ENCODE results near the gene VTI1A.

GRCh38 chr10:112832959-112833358 lies 385.9 kb downstream of the VTI1A start:
- TF ChIP-seq CTCF (IDR thresholded peaks at IDR 0.05; ENCODE audit: control extremely low read depth in 1 of 3, insufficient read depth in 1 of 3, low read depth in 1 of 3, low read length in 3 of 3) (no peak), CEBPB (IDR thresholded peaks at IDR 0.05; ENCODE audit: low read depth, low read length) (no peak), POLR2A (IDR thresholded peaks at IDR 0.05; ENCODE audit: control extremely low read depth in 1 of 2, low read depth in 2 of 2, low read length in 2 of 2) (no peak), RAD21 (IDR thresholded peaks at IDR 0.05 in 1 of 2, conservative IDR thresholded peaks at IDR 0.05 in 1 of 2; ENCODE audit: low read depth in 2 of 2, low read length in 2 of 2) (no peak), EZH2 (IDR thresholded peaks at IDR 0.05; ENCODE audit: low read depth, low read length, severe bottlenecking) (no peak), CHD2 (IDR thresholded peaks at IDR 0.05; ENCODE audit: low read length) (no peak), MAX (IDR thresholded peaks at IDR 0.05) (0 out of 2 replicates have a peak, but pooled peaks have one; percentile 7), TBP (IDR thresholded peaks at IDR 0.05; ENCODE audit: low read depth, low read length) (no peak), HDAC2 (IDR thresholded peaks at IDR 0.05; ENCODE audit: borderline replicate concordance in 1 of 2, low read depth in 2 of 2, low read length in 2 of 2) (no peak), POLR2AphosphoS5 (IDR thresholded peaks at IDR 0.05; ENCODE audit: low read depth, low read length) (no peak), ATF3 (IDR thresholded peaks at IDR 0.05; ENCODE audit: insufficient read depth, low read depth, low read length) (no peak), SIRT6 (IDR thresholded peaks at IDR 0.05; ENCODE audit: low read length) (no peak), JUND (IDR thresholded peaks at IDR 0.05; ENCODE audit: low read length) (no peak)
